Femur (tissue), 1 donor: ENCODE measurements around the gene ZNF316.

Source experiments
- DNase-seq: peaks from one replicate; pipeline ENCODE4 v3.0.0-alpha.2; 2017

Gene ZNF316

DNA sequence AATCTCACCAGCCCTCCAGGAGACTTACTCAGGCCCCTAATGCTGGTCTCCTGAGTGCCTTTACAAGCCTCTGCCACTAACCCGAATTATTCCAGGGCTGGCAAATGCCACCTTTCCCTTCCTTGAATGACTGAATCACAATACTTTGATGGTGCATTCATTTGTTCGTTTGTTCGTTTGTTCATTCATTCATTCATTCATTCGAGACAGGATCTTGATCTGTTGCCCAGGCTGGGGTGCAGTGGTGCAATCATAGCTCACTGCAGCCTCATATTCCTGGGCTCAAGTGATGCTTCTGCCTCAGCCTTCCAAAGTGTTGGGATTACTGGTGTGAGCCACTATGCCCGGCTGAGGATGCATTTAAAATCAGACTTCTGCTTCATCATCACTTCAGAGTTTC lies 63.7 kb downstream of the ZNF316 start:
- DNase-seq, result no peak

GRCh38 chr7:6701860-6702259 lies 64.7 kb downstream of the ZNF316 start:
- DNase-seq, result no peak
